Psoas muscle (tissue), 8 donors: ENCODE data around the gene MARS2. TPM values are rescaled to one million over a fixed set of nuclear protein-coding genes. Genes with fewer than 3 reads are reported as not detected.

ENCODE experiments used
- ATAC-seq, 4 donors: fragments of 200-7000 bp; cut with Tn5 transposase; one replicate each; pipeline ENCODE4 v1.9.1; 2020; ENCODE audit warnings: moderate library complexity in 3 of 4, mild to moderate bottlenecking in 2 of 4
- DNase-seq, 2 donors: peaks; one replicate each; pipeline ENCODE4 v3.0.0-alpha.2; 2020
- H3K27ac ChIP-seq: fragments of 200-600 bp; one replicate; pipeline ENCODE4 v1.8.0; 2022
- H3K27me3 ChIP-seq, 3 donors: fragments of 200-600 bp in 1 of 3; one replicate each; pipeline versions ENCODE4 v1.6.1 to v1.8.0; 2013 to 2022; ENCODE audit warnings: low read length in 2 of 3, mild to moderate bottlenecking in 2 of 3, moderate library complexity in 1 of 3; ENCODE audit not compliant: insufficient read depth in 3 of 3
- H3K36me3 ChIP-seq, 2 donors: fragments of 200-600 bp in 1 of 2; one replicate each; pipeline versions ENCODE4 v1.6.1 to v1.8.0; 2013 to 2022; ENCODE audit warnings: low read depth in 1 of 2, mild to moderate bottlenecking in 1 of 2, moderate library complexity in 1 of 2; ENCODE audit not compliant: insufficient read depth in 1 of 2
- H3K4me1 ChIP-seq: fragments of 200-600 bp; one replicate; pipeline ENCODE4 v1.8.0; 2022
- H3K4me3 ChIP-seq: fragments of 200-600 bp; one replicate; pipeline ENCODE4 v1.8.0; 2022; ENCODE audit warnings: mild to moderate bottlenecking
- H3K9me3 ChIP-seq: fragments of 200-600 bp; one replicate; pipeline ENCODE4 v1.8.0; 2022
- WGBS, 3 donors: extraction: QIAGEN DNeasy Blood & Tissue Kit; methylation state at CpG; one replicate each; pipeline versions ENCODE4 v1.1.6 to v1.1.7; 2013; 5-methylcytosine and 5-hydroxymethylcytosine counted together
- intact Hi-C, 2 donors: fragments of 100-400 bp; cut with DNase I; formaldehyde crosslinking; loops; one replicate each; pipeline versions ENCODE4 v1.11.0 to v1.14.2; 2022
- polyA plus RNA-seq, 3 donors: library from polyadenylated mRNA; stranded (reverse); fragments of 200-250 nt; gene quantifications; one replicate each; pipeline ENCODE4 v1.2.3, GENCODE V29; 2013
- total RNA-seq, 4 donors: library from RNA; stranded (reverse); fragmentation: NEBNext Ultra II Directional in 2 of 4; extraction: Animal tissue kit (Norgen Biotek cat#: 25700) in 2 of 4; gene quantifications; one replicate each; pipeline versions ENCODE4 v1.2.1 to v1.2.4, GENCODE V29; 2021 to 2023
- TF ChIP-seq, protein P1 (sequence below): fragments of 200-600 bp; IDR thresholded peaks from one replicate; pipeline ENCODE4 v1.8.0; 2022; ENCODE audit warnings: antibody characterized with exemption
- donor health status: healthy with polysubstance abuse.
- donor health status: DM: no; HTN: no; CAD: no; lungs with moderate emphysema.
- donor health status: Bipolar disorder and iron deficiency.
- donor health status: healthy.
- donor health status: DM: yes; HTN: yes; CAD: no.
- donor health status: DM: no; HTN: no; CAD: no.
- donor health status: DM: no; HTN: no; CAD: no.
- donor health status: DM: yes; HTN: yes; CAD: no.

Gene MARS2
- total and polyA plus RNA-seq, 7 donors = 4.0 to 15.0 (median 8.2) TPM

DNA sequence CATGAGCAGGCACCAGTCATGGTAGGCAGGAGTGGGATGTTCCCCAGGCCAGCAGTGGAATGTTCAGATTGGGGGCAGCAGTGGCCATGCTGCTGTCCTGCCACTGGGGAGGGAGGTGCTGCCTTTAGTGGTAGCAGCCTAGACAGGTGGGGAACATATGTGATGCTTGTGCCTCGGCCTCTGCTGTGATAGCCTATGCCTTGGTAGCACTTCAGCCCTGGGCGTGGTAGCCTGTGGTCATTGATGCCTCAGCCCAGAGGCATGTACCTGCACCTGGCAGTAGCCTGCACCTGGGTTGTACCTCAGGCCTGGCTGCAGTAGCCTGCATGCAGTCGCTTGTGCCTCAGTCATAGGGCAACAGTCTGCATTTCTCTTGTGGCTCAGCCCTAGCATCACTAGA, 36.9 kb upstream of the MARS2 start:
- Histone ChIP-seq H3K36me3 (no peaks in the 10 kb centered on the region), H3K4me1 (no peaks in the 10 kb centered on the region), H3K9me3 (peaks cover 19% of the 10 kb centered on the region), H3K27me3 (no peaks in the 10 kb centered on the region), H3K27ac (no peak overlapping the region), H3K4me3 (no peak overlapping the region)
- 97 to 100% (median 98%) methylated on average over 3 of the region's 3 CpGs for WGBS, 3 donors
- ATAC-seq (no peak), DNase-seq (no peak)
- intact Hi-C loops = no loop called here
- TF ChIP-seq, protein P1, sequence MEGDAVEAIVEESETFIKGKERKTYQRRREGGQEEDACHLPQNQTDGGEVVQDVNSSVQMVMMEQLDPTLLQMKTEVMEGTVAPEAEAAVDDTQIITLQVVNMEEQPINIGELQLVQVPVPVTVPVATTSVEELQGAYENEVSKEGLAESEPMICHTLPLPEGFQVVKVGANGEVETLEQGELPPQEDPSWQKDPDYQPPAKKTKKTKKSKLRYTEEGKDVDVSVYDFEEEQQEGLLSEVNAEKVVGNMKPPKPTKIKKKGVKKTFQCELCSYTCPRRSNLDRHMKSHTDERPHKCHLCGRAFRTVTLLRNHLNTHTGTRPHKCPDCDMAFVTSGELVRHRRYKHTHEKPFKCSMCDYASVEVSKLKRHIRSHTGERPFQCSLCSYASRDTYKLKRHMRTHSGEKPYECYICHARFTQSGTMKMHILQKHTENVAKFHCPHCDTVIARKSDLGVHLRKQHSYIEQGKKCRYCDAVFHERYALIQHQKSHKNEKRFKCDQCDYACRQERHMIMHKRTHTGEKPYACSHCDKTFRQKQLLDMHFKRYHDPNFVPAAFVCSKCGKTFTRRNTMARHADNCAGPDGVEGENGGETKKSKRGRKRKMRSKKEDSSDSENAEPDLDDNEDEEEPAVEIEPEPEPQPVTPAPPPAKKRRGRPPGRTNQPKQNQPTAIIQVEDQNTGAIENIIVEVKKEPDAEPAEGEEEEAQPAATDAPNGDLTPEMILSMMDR = no peak

DNA sequence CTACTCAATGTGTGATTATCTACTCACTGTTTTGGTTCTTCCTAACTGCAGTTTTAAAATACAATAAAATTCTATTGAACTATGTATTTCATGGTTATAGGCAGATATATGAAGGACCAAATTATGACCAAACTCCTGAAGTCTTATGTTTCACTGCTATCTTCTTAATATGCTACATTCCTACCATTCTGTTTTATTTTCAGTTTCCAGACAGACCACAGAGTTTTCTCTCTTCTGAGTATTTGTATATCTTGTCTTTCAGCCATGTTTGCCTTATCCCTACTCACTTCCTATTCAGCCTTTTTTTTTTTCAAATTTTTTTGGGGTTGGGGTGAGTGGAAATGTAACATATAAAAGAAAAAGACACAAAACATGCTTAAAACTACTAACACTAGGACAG, 36.1 kb upstream of the MARS2 start:
- no peak overlapping the region for H3K27ac ChIP-seq
- no peaks in the 10 kb centered on the region for H3K4me1 ChIP-seq
- peaks cover 19% of the 10 kb centered on the region for H3K9me3 ChIP-seq
- TF ChIP-seq, protein P1 = no peak
- H3K36me3 ChIP-seq = no peaks in the 10 kb centered on the region
- no peak for DNase-seq
- intact Hi-C loops = no loop called here
- no peaks in the 10 kb centered on the region for H3K27me3 ChIP-seq
- no peak overlapping the region for H3K4me3 ChIP-seq
- ATAC-seq = no peak

DNA sequence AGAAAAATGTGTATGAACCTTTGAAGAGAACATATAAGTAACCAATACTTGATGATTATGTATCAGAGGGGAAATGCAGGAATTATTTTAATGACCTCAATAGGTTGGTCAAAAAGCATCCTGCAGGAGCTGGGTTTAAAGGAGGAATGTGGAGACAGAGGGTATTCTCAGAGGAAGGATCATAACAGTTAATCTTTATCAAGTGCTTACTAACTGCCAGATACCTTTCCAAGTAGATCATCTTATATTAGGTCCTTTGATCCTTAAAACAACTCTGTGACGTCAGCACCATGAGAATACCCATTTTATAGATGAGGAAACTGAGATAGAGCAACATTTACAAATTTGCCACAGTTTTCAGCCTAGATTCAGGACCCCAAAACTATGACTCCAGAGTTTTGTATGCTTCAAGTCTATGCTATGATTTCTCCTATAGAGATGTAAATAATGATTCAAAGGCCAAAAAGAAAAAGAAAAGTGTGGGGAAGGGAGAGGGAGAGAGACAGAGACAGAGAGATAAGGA, 32.7 kb upstream of the MARS2 start:
- DNase-seq (no peak), ATAC-seq (no peak)
- H3K9me3 ChIP-seq = no peaks in the 10 kb centered on the region
- H3K4me1 ChIP-seq = no peaks in the 10 kb centered on the region
- H3K27ac ChIP-seq = no peak overlapping the region
- H3K4me3 ChIP-seq = no peak overlapping the region
- H3K36me3 ChIP-seq = no peaks in the 10 kb centered on the region
- intact Hi-C loops = no loop called here
- H3K27me3 ChIP-seq = no peaks in the 10 kb centered on the region
- 57 to 67% (median 65%) methylated on average over 1 of the region's 1 CpG for WGBS, 3 donors
- TF ChIP-seq, protein P1 = no peak

DNA sequence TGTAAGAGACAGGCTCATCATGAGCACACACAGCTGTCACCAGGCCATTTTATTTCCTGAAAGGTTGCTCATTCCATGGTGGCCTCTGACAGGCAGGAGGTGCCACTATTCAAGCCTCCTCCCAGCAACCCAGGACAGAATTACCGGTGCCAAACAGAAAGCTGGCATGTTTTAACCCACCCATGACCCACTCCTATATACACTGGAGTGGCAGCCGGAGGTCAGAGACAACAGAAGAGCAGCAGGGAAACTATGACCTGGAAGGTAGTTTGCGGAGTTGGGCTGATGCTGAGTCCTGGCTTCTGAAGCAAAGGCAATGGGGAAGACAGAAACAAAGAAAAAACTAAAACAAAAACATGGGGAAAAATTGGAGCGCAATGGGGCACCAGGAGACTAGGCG, 32.1 kb upstream of the MARS2 start:
- H3K4me3 ChIP-seq = peak overlapping the region; percentile 62
- no peaks in the 10 kb centered on the region for H3K27me3 ChIP-seq
- 49 to 64% (median 50%) methylated on average over 5 of the region's 5 CpGs for WGBS, 3 donors
- TF ChIP-seq, protein P1 = no peak
- ATAC-seq = no peak
- DNase-seq = no peak
- no peaks in the 10 kb centered on the region for H3K9me3 ChIP-seq
- intact Hi-C loops = no loop called here
- no peaks in the 10 kb centered on the region for H3K36me3 ChIP-seq
- H3K4me1 ChIP-seq = no peaks in the 10 kb centered on the region
- H3K27ac ChIP-seq = no peak overlapping the region

DNA sequence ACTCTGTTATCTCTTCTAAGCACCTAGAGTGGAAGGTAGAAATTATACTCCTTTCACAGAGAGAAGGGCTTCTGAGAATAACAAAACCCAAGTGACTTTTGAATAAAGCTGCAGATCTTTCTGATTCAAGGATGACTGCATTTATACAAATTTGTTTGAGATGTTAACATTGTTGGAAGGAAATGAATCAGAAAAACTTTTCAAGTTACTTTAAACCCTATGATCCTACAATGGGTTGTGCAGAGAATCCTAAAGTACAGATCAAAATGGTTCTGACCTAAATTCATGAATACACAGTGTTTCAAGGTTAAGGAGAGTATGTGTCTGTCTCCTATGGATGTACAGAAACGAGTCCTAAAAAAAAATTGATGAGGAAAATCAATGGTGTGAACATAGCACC, 31.6 kb upstream of the MARS2 start:
- WGBS, 3 donors = 20 to 29% (median 21%) methylated on average over 1 of the region's 1 CpG
- DNase-seq (no peak), ATAC-seq (no peak)
- Histone ChIP-seq H3K27ac (no peak overlapping the region), H3K4me3 (peak overlapping the region; percentile 62), H3K9me3 (no peaks in the 10 kb centered on the region), H3K4me1 (no peaks in the 10 kb centered on the region), H3K27me3 (no peaks in the 10 kb centered on the region), H3K36me3 (no peaks in the 10 kb centered on the region)
- TF ChIP-seq, protein P1 = no peak
- intact Hi-C loops = no loop called here
